Panc1 (cell line): ENCODE measurements around the gene ANKRD22. TPM values are rescaled to one million over a fixed set of nuclear protein-coding genes. Genes with fewer than 3 reads are reported as not detected.

Experiments used
- ATAC-seq: fragments of 200-7000 bp; cut with Tn5 transposase; 2 replicates; pipeline ENCODE4 v1.9.1; 2020; ENCODE audit warnings: mild to moderate bottlenecking, moderate library complexity
- BruUV-seq: library from RNA; stranded (reverse); fragments of 400-500 nt; replicated peaks from 2 replicates; lab custom pipeline; 2021; lab: Mats Ljungman, UMichigan
- CTCF ChIA-PET: fragments of 300-600 bp; sonication (Branson Sonifier 250); formaldehyde crosslinking; loops from one replicate; lab custom pipeline; 2022; ENCODE audit warnings: antibody characterized with exemption; lab: Charles Lee
- POLR2A ChIA-PET: fragments of 300-600 bp; sonication (Branson Sonifier 250); formaldehyde crosslinking; loops from one replicate; lab custom pipeline; 2022; ENCODE audit warnings: antibody characterized with exemption; lab: Charles Lee
- DNase-seq: peaks from one replicate; pipeline ENCODE4 v3.0.0-alpha.2; 2010; ENCODE audit warnings: low read depth, low spot score
- H3K27ac ChIP-seq: 2 replicates; pipeline ENCODE4 v1.5.1; 2011; ENCODE audit warnings: mild to moderate bottlenecking, low read length, inconsistent platforms
- H3K27me3 ChIP-seq: fragments of 200-500 bp; sonication (Bioruptor generic); 2 replicates; pipeline ENCODE4 v1.6.0; 2014; ENCODE audit warnings: low read length, inconsistent platforms; ENCODE audit not compliant: control insufficient read depth, insufficient read depth
- H3K36me3 ChIP-seq: fragments of 200-500 bp; sonication (Bioruptor generic); 2 replicates; pipeline ENCODE4 v1.5.1; 2014; ENCODE audit warnings: inconsistent platforms, mild to moderate bottlenecking, low read length, moderate library complexity; ENCODE audit not compliant: control insufficient read depth, insufficient read depth
- H3K4me1 ChIP-seq: 2 replicates; pipeline ENCODE4 v1.5.1; 2011; ENCODE audit warnings: inconsistent platforms, mild to moderate bottlenecking, low read length, moderate library complexity; ENCODE audit not compliant: control insufficient read depth, insufficient read depth
- H3K4me3 ChIP-seq, 2 experiments: 2 replicates each; pipeline ENCODE4 v1.5.1; 2011 to 2012; ENCODE audit warnings: low read depth in 2 of 2, low read length in 2 of 2, mild to moderate bottlenecking in 2 of 2, inconsistent platforms in 1 of 2, moderate library complexity in 1 of 2
- H3K9me3 ChIP-seq: fragments of 200-500 bp; sonication (Bioruptor generic); 2 replicates; pipeline ENCODE4 v1.5.1; 2014; ENCODE audit warnings: low read depth, mild to moderate bottlenecking, inconsistent platforms, low read length, moderate library complexity; ENCODE audit not compliant: control insufficient read depth, insufficient read depth
- POLR2AphosphoS5 ChIP-seq: IDR thresholded peaks from 2 replicates; pipeline ENCODE4 v1.6.1; 2012; ENCODE audit warnings: mild to moderate bottlenecking, low read depth, low read length, moderate library complexity
- SIN3A ChIP-seq: IDR thresholded peaks from 2 replicates; pipeline ENCODE4 v1.6.1; 2012; ENCODE audit warnings: low read depth, mild to moderate bottlenecking, low read length, moderate library complexity, borderline replicate concordance; ENCODE audit not compliant: insufficient read depth
- TCF7L2 ChIP-seq: IDR thresholded peaks from 2 replicates; pipeline ENCODE4 v1.6.1; 2011; ENCODE audit warnings: mild to moderate bottlenecking, low read depth, low read length, inconsistent platforms
- in situ Hi-C: cut with HindIII; loops from 2 replicates; pipeline ENCODE4 v1.10.0; 2016; ENCODE audit warnings: low sequenced_read_pairs, low pct_unique_long_range_greater_than_20kb
- intact Hi-C: fragments of 100-400 bp; cut with micrococcal nuclease; formaldehyde crosslinking; loops from one replicate; pipeline ENCODE4 v1.10.0; 2022; ENCODE audit not compliant: unreplicated experiment
- total RNA-seq: library from RNA; stranded (reverse); gene quantifications from one replicate; pipeline ENCODE4 v1.2.1, GENCODE V29; 2021; ENCODE audit not compliant: unreplicated experiment
- TF ChIP-seq, protein P1 (sequence below), 2 experiments: IDR thresholded peaks; 2 replicates each; pipeline ENCODE4 v1.6.1; 2011 to 2012; ENCODE audit warnings: low read depth in 2 of 2, control low read depth in 1 of 2, low read length in 1 of 2, mild to moderate bottlenecking in 1 of 2, moderate library complexity in 1 of 2; ENCODE audit not compliant: insufficient read depth in 1 of 2
- TF ChIP-seq, protein P2 (sequence below): fragments of 450-650 bp; IDR thresholded peaks from 2 replicates; pipeline ENCODE4 v1.5.1; 2017; ENCODE audit warnings: mild to moderate bottlenecking

ANKRD22 gene
- total RNA-seq, 1 experiment from 2014 or later, result 0.15 TPM

DNA sequence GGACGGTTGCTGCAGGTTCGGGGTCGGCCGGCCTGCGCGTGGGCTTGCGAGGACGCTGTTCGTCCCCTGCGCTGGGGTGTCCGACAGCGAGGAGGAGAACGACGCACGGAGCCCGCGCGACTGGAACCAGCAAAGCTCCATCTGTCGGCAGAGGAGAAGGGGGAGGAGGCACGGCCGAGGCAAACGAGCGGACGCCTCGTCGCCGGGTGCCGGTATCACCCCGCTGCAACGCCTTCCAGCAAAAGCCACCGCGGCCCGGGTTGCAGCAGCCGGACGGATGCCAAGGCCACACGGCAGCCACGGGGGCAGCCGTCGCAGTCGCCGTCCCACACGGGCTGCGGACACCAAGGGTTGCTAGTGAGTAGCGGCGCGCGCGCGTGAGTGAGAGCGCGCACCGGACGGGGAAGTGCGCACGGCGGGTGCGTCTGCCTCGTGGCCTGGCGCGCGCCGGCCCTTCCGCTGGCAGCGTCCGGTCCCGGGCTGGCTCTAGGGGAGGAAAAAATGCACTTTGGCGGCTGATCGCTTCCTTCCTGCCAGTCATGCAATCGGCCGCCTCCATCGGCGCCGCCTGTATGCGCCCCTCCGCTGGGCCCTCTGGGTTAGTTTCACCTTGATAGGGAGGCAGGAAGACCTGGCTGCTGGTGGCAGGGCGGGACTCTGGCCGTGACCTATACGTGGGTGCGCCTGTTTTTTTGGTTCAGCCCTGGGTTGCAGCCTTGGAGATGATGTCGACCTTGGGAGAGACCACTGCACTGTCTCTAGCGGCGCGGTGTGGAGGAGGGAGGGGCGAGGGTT, 28.8 kb upstream of the ANKRD22 start:
- no TSS peak for BruUV-seq
- ATAC-seq, result peak; percentile 91
- peaks cover 4% of the 10 kb centered on the region; the same call in 1 of the 2 replicates for H3K9me3 ChIP-seq
- TF ChIP-seq SIN3A, result 0 out of 2 replicates have a peak, but pooled peaks have one; percentile 25
- TF ChIP-seq, protein P1, sequence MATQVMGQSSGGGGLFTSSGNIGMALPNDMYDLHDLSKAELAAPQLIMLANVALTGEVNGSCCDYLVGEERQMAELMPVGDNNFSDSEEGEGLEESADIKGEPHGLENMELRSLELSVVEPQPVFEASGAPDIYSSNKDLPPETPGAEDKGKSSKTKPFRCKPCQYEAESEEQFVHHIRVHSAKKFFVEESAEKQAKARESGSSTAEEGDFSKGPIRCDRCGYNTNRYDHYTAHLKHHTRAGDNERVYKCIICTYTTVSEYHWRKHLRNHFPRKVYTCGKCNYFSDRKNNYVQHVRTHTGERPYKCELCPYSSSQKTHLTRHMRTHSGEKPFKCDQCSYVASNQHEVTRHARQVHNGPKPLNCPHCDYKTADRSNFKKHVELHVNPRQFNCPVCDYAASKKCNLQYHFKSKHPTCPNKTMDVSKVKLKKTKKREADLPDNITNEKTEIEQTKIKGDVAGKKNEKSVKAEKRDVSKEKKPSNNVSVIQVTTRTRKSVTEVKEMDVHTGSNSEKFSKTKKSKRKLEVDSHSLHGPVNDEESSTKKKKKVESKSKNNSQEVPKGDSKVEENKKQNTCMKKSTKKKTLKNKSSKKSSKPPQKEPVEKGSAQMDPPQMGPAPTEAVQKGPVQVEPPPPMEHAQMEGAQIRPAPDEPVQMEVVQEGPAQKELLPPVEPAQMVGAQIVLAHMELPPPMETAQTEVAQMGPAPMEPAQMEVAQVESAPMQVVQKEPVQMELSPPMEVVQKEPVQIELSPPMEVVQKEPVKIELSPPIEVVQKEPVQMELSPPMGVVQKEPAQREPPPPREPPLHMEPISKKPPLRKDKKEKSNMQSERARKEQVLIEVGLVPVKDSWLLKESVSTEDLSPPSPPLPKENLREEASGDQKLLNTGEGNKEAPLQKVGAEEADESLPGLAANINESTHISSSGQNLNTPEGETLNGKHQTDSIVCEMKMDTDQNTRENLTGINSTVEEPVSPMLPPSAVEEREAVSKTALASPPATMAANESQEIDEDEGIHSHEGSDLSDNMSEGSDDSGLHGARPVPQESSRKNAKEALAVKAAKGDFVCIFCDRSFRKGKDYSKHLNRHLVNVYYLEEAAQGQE (IDR thresholded peaks at IDR 0.05; ENCODE audit: insufficient read depth in 1 of 2, low read depth in 2 of 2, low read length in 1 of 2), result no peak
- peak; percentile 64 for TF ChIP-seq POLR2AphosphoS5
- TF ChIP-seq, protein P2, sequence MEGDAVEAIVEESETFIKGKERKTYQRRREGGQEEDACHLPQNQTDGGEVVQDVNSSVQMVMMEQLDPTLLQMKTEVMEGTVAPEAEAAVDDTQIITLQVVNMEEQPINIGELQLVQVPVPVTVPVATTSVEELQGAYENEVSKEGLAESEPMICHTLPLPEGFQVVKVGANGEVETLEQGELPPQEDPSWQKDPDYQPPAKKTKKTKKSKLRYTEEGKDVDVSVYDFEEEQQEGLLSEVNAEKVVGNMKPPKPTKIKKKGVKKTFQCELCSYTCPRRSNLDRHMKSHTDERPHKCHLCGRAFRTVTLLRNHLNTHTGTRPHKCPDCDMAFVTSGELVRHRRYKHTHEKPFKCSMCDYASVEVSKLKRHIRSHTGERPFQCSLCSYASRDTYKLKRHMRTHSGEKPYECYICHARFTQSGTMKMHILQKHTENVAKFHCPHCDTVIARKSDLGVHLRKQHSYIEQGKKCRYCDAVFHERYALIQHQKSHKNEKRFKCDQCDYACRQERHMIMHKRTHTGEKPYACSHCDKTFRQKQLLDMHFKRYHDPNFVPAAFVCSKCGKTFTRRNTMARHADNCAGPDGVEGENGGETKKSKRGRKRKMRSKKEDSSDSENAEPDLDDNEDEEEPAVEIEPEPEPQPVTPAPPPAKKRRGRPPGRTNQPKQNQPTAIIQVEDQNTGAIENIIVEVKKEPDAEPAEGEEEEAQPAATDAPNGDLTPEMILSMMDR, result peak; percentile 62
- no peaks in the 10 kb centered on the region for H3K36me3 ChIP-seq
- ChIA-PET CTCF (interaction anchor here (0.7 kb wide), 2 partner anchors 20 to 52 kb away, joined by 3 read pairs; no protein-coding TSS in a partner anchor), POLR2A (interaction anchor here (0.5 to 0.8 kb wide), 2 partner anchors 12 to 369 kb away, joined by 3 to 5 read pairs; no protein-coding TSS in a partner anchor)
- H3K4me1 ChIP-seq, result peaks cover 45% of the 10 kb centered on the region
- H3K4me3 ChIP-seq, result peak overlapping the region; percentile 67 to 72
- in situ Hi-C loops, result no loop called here
- H3K27ac ChIP-seq, result peak overlapping the region; percentile 100
- intact Hi-C loops, result no loop called here
- peak; percentile 42 for DNase-seq
- H3K27me3 ChIP-seq, result no peaks in the 10 kb centered on the region

DNA sequence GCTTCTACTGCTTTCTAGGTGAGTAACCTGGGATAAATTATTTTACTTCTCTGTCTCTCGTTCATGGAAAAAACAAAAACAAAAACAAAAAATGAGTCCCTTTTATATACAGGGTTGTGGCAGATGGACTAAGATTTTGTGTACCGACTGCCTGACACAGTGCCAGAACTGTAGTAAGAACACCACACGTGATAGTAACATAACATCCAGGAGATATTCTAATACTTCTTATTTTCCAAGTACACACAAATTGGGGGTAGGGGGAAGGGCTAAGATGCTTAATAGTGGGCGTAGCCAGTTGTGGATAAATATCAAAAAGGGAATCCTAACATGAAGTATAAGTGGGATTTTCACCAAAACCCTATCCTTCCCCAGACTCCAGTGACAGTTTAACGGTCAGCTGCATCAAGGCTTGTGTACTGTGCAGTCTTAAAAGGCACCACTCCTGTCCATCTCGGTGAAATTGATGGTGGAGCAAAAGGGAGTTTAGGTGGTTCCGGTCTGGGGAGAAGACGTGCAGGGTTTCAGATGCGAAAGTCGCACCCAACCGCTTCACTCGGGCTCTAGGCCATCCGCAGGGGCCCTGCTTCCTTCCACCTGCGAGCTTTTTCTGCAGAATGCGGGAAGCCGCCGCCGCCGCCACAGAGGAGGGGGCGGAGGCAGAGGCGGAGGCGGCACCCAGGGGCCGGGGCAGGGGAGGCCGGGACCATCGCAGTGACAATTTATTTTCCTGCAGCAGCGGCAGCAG, 28.1 kb upstream of the ANKRD22 start, which contains the start of gene STAMBPL1:
Gene STAMBPL1 (plus strand): TSS at position 712 of the 748 bp plus-strand sequence. CDS start 21,464 bp downstream, outside the sequence.
- H3K36me3 ChIP-seq, result no peaks in the 10 kb centered on the region
- intact Hi-C loops, result no loop called here
- peak; percentile 25 for DNase-seq
- TF ChIP-seq TCF7L2 (no peak), POLR2AphosphoS5 (no peak; the same call in 1 of the 2 replicates), SIN3A (no peak)
- TF ChIP-seq, protein P1 (IDR thresholded peaks at IDR 0.05; ENCODE audit: insufficient read depth in 1 of 2, low read depth in 2 of 2, low read length in 1 of 2), result no peak
- TF ChIP-seq, protein P2, result no peak
- no peaks in the 10 kb centered on the region for H3K27me3 ChIP-seq
- ATAC-seq, result peak; percentile 79
- peaks cover 4% of the 10 kb centered on the region; the same call in 1 of the 2 replicates for H3K9me3 ChIP-seq
- CTCF ChIA-PET, result interaction anchor here (0.7 kb wide), 2 partner anchors 21 to 53 kb away, joined by 3 read pairs; no protein-coding TSS in a partner anchor
- in situ Hi-C loops, result no loop called here
- POLR2A ChIA-PET, result interaction anchor here (0.5 to 0.8 kb wide), 2 partner anchors 13 to 370 kb away, joined by 3 to 5 read pairs; no protein-coding TSS in a partner anchor
- H3K27ac ChIP-seq, result peak within 1 kb of the TSS; percentile 100
- BruUV-seq, result no TSS peak
- H3K4me3 ChIP-seq, result peak within 1 kb of the TSS; percentile 67 to 72
- H3K4me1 ChIP-seq, result peaks cover 38% of the 10 kb centered on the region
